Peyer's patch (tissue), 4 donors: ENCODE results near the gene NAT16. TPM values are rescaled to one million over a fixed set of nuclear protein-coding genes. Genes with fewer than 3 reads are reported as not detected.

Experiments used
- DNase-seq, 3 donors: peaks; one replicate each; pipeline ENCODE4 v3.0.0-alpha.2; 2017 to 2019
- H3K27ac ChIP-seq, 4 donors: fragments of 200-600 bp; sonication (generic); one replicate each; pipeline ENCODE4 v1.5.1; 2016 to 2019
- H3K27me3 ChIP-seq, 2 donors: fragments of 200-600 bp; sonication (generic); one replicate each; pipeline ENCODE4 v1.5.1; 2019
- H3K36me3 ChIP-seq, 3 donors: fragments of 200-600 bp; sonication (generic); one replicate each; pipeline ENCODE4 v1.5.1; 2016 to 2019
- H3K4me1 ChIP-seq, 4 donors: fragments of 200-600 bp; sonication (generic); one replicate each; pipeline ENCODE4 v1.5.1; 2016 to 2019
- H3K4me3 ChIP-seq, 4 donors: fragments of 200-600 bp; sonication (generic); 1 replicate in 3 of 4; 2 replicates in 1 of 4; pipeline ENCODE4 v1.5.1; 2016 to 2019; ENCODE audit warnings: mild to moderate bottlenecking in 1 of 4
- H3K9me3 ChIP-seq, 4 donors: fragments of 200-600 bp; sonication (generic); one replicate each; pipeline ENCODE4 v1.5.1; 2016 to 2019; ENCODE audit warnings: mild to moderate bottlenecking in 1 of 4
- POLR2A ChIP-seq, 2 donors: fragments of 450-650 bp; IDR thresholded peaks; one replicate each; pipeline ENCODE4 v1.5.1; 2017; ENCODE audit warnings: antibody characterized with exemption in 2 of 2, mild to moderate bottlenecking in 2 of 2, moderate library complexity in 2 of 2
- total RNA-seq, 4 donors: library from RNA; depleted of rRNA; stranded (reverse); fragments of >200 nt; gene quantifications; one replicate each; pipeline ENCODE4 v1.1.0, GENCODE V29; 2016
- TF ChIP-seq, protein P1 (sequence below), 6 experiments: fragments of 450-650 bp in 4 of 6; fragments of 200-600 bp in 2 of 6; sonication (generic) in 1 of 6; IDR thresholded peaks; one replicate each; pipeline ENCODE4 v1.5.1; 2017 to 2019; ENCODE audit warnings: antibody characterized with exemption in 6 of 6, mild to moderate bottlenecking in 3 of 6, moderate library complexity in 1 of 6

The NAT16 gene
- total RNA-seq = 1 to 10 TPM in 1 of 4 donors, not detected in 3; 1.0 TPM

DNA sequence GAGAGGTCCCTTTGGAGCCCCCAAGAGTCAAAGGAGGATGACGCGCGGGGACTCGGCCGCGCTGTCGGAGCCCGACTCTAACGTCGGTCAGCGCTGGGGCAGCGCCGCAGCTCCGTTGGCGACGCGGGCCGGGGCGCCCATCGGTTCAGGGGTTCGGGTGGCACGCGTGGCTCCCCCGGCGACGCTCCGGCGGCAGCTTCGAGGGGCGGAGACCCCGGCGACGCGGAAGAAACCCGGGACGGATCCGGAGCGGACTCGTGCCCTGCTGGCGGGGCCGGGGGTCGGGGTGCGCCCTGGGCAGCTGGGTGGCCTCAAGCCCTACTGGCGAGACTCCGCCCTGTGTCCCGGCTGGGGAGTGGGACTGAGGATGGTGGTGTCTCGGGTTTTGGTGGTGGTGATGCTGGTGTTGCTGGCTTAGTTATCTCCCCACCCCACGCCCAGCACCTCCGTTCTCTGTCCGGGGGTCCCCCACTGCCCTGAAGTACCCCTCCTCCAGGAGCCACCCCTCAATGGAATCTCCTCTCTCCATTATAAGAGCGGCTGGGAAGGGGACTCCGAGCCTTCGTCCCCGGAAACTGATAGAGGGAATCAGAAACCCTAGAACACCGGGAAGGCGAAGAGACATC lies at the start of gene NAT16:
Gene NAT16, minus strand, starts transcription at position 164 of the 626 bp plus-strand sequence. CDS start 5,486 bp downstream, outside the sequence.
- DNase-seq = no peak
- Histone ChIP-seq H3K27ac (no peak within 1 kb of the TSS), H3K4me3 (peak within 1 kb of the TSS in 1 of 4 donors; percentile 14), H3K9me3 (no peaks in the 10 kb centered on the region), H3K4me1 (peaks cover 0 to 20% (median 2%) of the 10 kb centered on the region in 4 donors), H3K36me3 (no peaks in the 10 kb centered on the region), H3K27me3 (peaks cover 0 to 21% of the 10 kb centered on the region in 2 donors)
- TF ChIP-seq, protein P1, sequence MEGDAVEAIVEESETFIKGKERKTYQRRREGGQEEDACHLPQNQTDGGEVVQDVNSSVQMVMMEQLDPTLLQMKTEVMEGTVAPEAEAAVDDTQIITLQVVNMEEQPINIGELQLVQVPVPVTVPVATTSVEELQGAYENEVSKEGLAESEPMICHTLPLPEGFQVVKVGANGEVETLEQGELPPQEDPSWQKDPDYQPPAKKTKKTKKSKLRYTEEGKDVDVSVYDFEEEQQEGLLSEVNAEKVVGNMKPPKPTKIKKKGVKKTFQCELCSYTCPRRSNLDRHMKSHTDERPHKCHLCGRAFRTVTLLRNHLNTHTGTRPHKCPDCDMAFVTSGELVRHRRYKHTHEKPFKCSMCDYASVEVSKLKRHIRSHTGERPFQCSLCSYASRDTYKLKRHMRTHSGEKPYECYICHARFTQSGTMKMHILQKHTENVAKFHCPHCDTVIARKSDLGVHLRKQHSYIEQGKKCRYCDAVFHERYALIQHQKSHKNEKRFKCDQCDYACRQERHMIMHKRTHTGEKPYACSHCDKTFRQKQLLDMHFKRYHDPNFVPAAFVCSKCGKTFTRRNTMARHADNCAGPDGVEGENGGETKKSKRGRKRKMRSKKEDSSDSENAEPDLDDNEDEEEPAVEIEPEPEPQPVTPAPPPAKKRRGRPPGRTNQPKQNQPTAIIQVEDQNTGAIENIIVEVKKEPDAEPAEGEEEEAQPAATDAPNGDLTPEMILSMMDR (IDR thresholded peaks at IDR 0.05) = no peak
- TF ChIP-seq POLR2A (IDR thresholded peaks at IDR 0.05) = no peak

DNA sequence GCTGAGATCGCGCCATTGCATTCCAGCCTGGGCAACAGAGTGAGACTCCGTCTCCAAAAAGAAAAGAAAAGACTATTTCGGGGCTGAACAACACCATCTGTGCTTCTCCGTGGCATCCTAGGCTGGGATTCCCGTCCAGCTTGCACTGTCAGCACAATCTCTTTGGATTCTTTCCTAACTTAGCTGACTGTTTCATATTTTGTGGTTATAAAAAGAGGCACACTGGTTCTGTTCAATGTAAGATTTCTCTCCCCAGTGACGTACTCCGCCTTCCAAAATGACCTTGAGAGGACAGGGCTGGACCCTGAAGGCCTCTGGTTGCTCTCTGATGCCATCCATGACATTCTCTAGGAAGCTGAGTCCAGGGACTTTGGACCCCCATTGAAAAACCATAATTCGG lies 46.6 kb upstream of the NAT16 start:
- no peak overlapping the region for H3K27ac ChIP-seq
- H3K4me1 ChIP-seq = peaks cover 0 to 8% (median 0%) of the 10 kb centered on the region in 4 donors
- H3K36me3 ChIP-seq = peaks cover 0 to 59% (median 0%) of the 10 kb centered on the region in 3 donors
- TF ChIP-seq, protein P1 (IDR thresholded peaks at IDR 0.05) = no peak
- TF ChIP-seq POLR2A (IDR thresholded peaks at IDR 0.05) = no peak
- H3K27me3 ChIP-seq = no peaks in the 10 kb centered on the region
- no peak overlapping the region for H3K4me3 ChIP-seq
- DNase-seq = no peak
- no peaks in the 10 kb centered on the region for H3K9me3 ChIP-seq

DNA sequence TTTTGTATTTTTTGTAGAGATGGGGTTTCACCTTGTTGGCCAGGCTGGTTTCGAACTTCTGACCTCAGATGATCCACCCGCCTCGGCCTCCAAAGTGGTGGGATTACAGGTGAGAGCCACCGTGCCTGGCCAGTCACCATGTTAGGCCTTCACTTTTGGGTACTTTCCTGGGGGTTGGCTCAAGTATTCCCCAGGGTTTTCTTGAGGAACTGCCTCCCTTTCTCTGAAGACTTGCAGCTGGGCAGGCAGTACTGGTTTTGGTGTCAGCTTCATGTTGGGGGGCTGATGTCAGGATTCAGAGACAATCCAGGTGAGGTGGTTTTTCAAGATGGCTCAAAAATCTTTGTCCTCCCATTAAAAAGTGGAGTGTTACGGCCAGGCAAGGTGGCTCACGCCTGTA lies 45.6 kb upstream of the NAT16 start:
- Histone ChIP-seq H3K36me3 (peaks cover 0 to 59% (median 0%) of the 10 kb centered on the region in 3 donors), H3K4me3 (no peak overlapping the region), H3K27me3 (no peaks in the 10 kb centered on the region), H3K4me1 (peaks cover 0 to 2% (median 0%) of the 10 kb centered on the region in 4 donors), H3K27ac (no peak overlapping the region), H3K9me3 (no peaks in the 10 kb centered on the region)
- DNase-seq = no peak
- TF ChIP-seq, protein P1 (IDR thresholded peaks at IDR 0.05) = no peak
- no peak for TF ChIP-seq POLR2A (IDR thresholded peaks at IDR 0.05)

DNA sequence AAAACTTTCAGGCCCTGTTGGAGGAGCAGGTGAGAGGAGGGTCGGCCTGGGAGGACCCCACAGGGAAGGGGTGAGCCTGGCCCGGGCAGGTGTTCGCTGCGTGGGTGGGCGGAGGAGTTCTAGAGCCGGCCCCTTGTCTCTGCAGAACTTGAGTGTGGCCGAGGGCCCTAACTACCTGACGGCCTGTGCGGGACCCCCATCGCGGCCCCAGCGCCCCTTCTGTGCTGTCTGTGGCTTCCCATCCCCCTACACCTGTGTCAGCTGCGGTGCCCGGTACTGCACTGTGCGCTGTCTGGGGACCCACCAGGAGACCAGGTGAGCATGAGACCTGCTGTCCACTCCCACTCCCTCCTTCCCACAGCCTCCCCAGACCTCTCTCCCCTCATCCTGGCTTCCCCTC lies 43.4 kb upstream of the NAT16 start:
- TF ChIP-seq POLR2A (IDR thresholded peaks at IDR 0.05) = no peak
- TF ChIP-seq, protein P1 (IDR thresholded peaks at IDR 0.05) = no peak
- no peak overlapping the region for H3K27ac ChIP-seq
- no peaks in the 10 kb centered on the region for H3K27me3 ChIP-seq
- H3K9me3 ChIP-seq = no peaks in the 10 kb centered on the region
- no peak for DNase-seq
- H3K4me1 ChIP-seq = peaks cover 0 to 22% (median 5%) of the 10 kb centered on the region in 4 donors
- peaks cover 0 to 54% (median 0%) of the 10 kb centered on the region in 3 donors for H3K36me3 ChIP-seq
- H3K4me3 ChIP-seq = no peak overlapping the region

DNA sequence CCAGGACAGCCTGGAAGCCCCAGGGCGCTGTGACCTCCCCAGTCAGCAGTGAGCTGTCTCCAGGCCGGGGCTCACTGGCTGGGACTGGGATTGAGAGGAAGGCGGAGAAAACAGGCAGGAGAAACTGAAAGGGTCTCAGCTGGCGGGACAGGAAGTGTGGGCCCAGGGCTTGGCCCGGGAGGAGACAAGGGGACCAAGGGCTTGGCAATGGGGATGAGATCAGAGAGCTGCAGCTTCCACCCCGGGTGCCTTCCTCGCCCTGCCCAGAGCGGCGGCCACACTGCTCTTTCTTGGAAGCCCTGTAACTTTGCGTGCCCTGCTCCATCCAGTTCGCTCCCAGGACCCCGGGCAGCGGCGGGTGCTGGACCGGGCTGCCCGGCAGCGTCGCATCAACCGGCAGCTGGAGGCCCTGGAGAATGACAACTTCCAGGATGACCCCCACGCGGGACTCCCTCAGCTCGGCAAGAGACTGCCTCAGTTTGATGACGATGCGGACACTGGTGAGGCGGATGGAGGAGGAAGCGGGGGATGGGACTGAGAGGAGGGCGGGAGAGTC lies 42.3 kb upstream of the NAT16 start:
- no peaks in the 10 kb centered on the region for H3K27me3 ChIP-seq
- H3K4me1 ChIP-seq = peaks cover 0 to 23% (median 6%) of the 10 kb centered on the region in 4 donors
- no peak overlapping the region for H3K4me3 ChIP-seq
- peaks cover 0 to 48% (median 0%) of the 10 kb centered on the region in 3 donors for H3K36me3 ChIP-seq
- no peak overlapping the region for H3K27ac ChIP-seq
- DNase-seq = no peak
- no peaks in the 10 kb centered on the region for H3K9me3 ChIP-seq
- TF ChIP-seq POLR2A (IDR thresholded peaks at IDR 0.05) = no peak
- TF ChIP-seq, protein P1 (IDR thresholded peaks at IDR 0.05) = no peak
